Skin epidermis (tissue), 12 donors: Measurements from ENCODE around the gene SLC6A6.

Source experiments
- H3K27ac ChIP-seq, 21 experiments: fragments of 200-600 bp; sonication (generic) in 11 of 21; one replicate each; pipeline ENCODE4 v1.5.0; 2020; ENCODE audit warnings: mild to moderate bottlenecking in 3 of 21, inconsistent platforms in 2 of 21, moderate library complexity in 2 of 21
- H3K4me3 ChIP-seq, 7 experiments: fragments of 200-600 bp; sonication (generic) in 2 of 7; one replicate each; pipeline ENCODE4 v1.5.0; 2020; ENCODE audit warnings: inconsistent platforms in 2 of 7, mild to moderate bottlenecking in 2 of 7, moderate library complexity in 1 of 7

Gene SLC6A6

GRCh38 chr3:14411988-14412387, 9.6 kb downstream of the SLC6A6 start:
- H3K4me3 ChIP-seq, result no peak overlapping the region
- no peak overlapping the region for H3K27ac ChIP-seq

- H3K27ac ChIP-seq, result peak overlapping the region in 2 of 21 experiments; percentile 24 to 26
Measured at GRCh38 chr3:14412831-14413380, 10.5 kb downstream of the SLC6A6 start.

GRCh38 chr3:14413381-14414071, 11.1 kb downstream of the SLC6A6 start:
- H3K27ac ChIP-seq, result peak overlapping the region in 5 of 21 experiments; percentile 3 to 51 (median 37)
- no peak overlapping the region for H3K4me3 ChIP-seq

More at GRCh38 chr3:14412831-14413380, 10.5 kb downstream of the SLC6A6 start:
- no peak overlapping the region for H3K4me3 ChIP-seq

DNA sequence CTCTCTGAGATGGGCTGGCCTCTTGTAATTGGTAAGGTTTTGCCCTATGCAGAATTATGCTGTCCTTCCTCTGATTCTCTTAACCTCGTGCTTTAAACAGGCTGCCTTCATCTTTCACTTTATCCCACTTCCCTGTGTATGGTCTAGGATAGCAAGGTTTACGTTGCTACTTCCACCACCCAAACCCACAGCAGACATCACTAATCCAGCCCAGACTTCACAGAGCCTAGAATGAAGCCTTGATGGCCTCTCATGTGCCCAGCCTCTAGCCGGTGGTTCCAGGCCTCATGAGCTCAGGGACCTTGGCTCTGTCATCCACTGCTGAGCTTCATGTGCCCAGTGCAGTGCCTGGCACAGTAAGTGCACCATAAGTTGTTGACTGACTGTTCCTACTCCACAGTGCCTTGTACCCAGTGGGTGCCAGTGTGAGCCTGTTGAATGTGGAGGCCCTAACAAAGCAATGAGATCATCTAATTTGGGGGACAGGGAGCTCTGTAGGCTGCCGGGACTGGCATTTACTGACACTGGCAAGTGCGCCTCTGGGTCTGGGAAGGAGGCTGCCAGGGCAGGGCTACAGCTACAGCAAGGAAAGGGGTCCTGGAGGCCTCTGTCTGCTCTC, 12.5 kb downstream of the SLC6A6 start:
- H3K27ac ChIP-seq, result peak overlapping the region in 7 of 21 experiments; percentile 44 to 77 (median 47)

GRCh38 chr3:14415501-14415900, 13.1 kb downstream of the SLC6A6 start:
- H3K4me3 ChIP-seq, result no peak overlapping the region
- H3K27ac ChIP-seq, result peak overlapping the region in 8 of 21 experiments; percentile 8 to 77 (median 47)

More for the DNA sequence above, 12.5 kb downstream of the SLC6A6 start:
- no peak overlapping the region for H3K4me3 ChIP-seq

DNA sequence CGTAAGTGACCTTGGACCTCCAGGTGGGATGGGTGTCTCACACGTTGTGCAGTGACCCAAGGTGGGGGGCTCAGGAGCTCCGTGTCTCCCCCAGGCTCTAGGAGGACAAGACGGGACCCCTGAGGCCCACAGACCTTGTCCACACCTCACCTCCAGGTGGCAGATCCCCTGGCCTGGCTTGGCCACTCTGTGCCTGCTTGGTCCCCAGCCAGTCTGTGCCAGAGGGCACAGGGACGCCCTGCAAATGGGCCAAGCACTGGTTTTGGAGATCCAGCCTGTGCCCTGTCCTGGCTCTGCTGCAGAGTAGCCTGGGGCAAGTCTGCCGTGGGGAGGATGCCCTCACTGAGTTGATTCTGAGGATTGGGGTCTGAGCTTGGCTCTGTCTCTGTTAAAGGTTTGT, 14.0 kb downstream of the SLC6A6 start:
- H3K4me3 ChIP-seq, result no peak overlapping the region
- no peak overlapping the region for H3K27ac ChIP-seq

- no peak overlapping the region for H3K4me3 ChIP-seq
- peak overlapping the region in 6 of 21 experiments; percentile 1 to 62 (median 30) for H3K27ac ChIP-seq
Measured at GRCh38 chr3:14418296-14419250, 16.2 kb downstream of the SLC6A6 start.

GRCh38 chr3:14422016-14422963, 19.9 kb downstream of the SLC6A6 start:
- H3K27ac ChIP-seq, result peak overlapping the region in 3 of 21 experiments; percentile 60 to 99 (median 88)
- no peak overlapping the region for H3K4me3 ChIP-seq

- H3K4me3 ChIP-seq, result no peak overlapping the region
- H3K27ac ChIP-seq, result peak overlapping the region in 9 of 21 experiments; percentile 8 to 99 (median 46)
Measured at GRCh38 chr3:14423197-14423743, 20.9 kb downstream of the SLC6A6 start.

DNA sequence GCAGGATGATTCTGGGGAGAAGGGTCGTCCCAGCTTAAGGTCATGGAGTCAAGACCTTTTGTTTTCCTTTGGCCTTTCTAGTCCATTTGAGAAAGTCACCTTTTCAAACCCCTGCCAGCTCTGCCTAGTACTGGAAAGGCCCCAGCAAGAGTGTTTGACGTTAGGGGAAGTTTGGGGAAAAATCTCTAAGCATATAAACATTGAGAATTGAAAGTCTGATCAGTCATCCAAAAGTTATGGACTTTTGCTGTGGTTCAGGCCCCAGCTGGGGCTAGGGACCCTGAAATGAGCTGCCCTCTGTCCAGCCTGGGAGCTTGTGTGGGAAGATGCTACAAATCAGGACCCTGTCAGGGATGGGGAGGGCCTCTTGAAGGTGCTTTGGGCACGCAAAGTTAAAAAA, 21.6 kb downstream of the SLC6A6 start:
- Histone ChIP-seq H3K4me3 (no peak overlapping the region), H3K27ac (peak overlapping the region in 13 of 21 experiments; percentile 32 to 99 (median 46))

- H3K27ac ChIP-seq, result peak overlapping the region in 13 of 21 experiments; percentile 24 to 99 (median 47)
- H3K4me3 ChIP-seq, result no peak overlapping the region
Measured at GRCh38 chr3:14424711-14425580, 22.5 kb downstream of the SLC6A6 start.

- Histone ChIP-seq H3K4me3 (no peak overlapping the region), H3K27ac (peak overlapping the region in 14 of 21 experiments; percentile 11 to 99 (median 44))
Measured at GRCh38 chr3:14425581-14426304, 23.3 kb downstream of the SLC6A6 start.

DNA sequence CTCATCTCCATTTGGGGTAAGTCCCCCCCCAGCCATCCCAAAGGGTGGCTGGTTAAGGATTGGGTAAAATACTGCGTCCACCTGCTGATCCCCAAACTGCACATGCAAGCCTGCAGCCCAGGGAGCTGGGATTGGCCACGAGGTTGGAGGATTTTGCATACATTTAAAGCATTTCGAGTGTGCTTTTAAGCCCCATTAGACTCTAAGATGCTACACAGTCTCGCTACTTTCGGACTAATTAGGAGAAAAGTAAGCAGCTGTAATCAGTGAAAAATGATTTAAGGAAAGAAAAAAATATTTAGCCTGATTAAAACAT, 23.9 kb downstream of the SLC6A6 start:
- H3K4me3 ChIP-seq, result no peak overlapping the region
- peak overlapping the region in 8 of 21 experiments; percentile 11 to 99 (median 54) for H3K27ac ChIP-seq

- Histone ChIP-seq H3K4me3 (no peak overlapping the region), H3K27ac (peak overlapping the region in 18 of 21 experiments; percentile 7 to 99 (median 69))
Measured at GRCh38 chr3:14428087-14429033, 26.0 kb downstream of the SLC6A6 start.

DNA sequence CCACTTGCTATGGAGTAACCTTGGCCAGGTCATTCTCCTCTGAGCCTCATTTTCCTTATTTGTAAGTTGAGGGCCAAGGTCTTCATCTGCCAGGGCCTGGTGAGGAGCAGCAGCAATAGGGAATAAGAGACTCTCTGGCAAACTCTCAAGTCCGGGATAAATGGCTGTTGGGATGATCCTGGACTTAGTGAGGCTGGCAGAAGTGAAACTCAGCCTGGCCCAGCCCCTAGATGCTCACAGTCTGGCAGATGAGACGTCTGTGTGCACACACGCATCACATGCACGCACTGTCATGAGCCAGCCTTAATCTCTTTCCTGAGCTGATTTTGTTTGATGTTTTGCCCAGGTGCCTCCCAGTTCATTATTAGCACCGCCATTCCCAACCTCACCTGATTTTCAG, 26.8 kb downstream of the SLC6A6 start:
- Histone ChIP-seq H3K4me3 (no peak overlapping the region), H3K27ac (peak overlapping the region in 19 of 21 experiments; percentile 7 to 99 (median 71))

DNA sequence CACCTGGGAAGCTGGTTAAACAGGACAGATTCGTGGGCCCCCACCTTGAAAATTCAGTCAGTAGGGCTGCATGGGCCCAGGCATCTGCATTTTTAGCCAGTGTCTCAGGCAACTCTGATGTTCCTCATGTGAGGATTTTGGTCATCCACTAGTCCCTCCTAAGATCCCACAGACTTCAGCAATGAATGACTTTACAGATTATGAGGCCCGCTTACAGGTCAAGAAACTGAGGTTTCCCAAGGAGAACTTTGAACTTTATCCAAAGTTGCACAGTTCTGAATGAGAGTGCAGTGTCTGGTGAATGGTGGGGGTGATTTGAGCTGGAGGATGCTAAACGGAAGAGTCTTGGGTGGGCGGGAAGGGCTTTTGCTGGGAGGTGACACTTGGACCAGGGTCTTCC, 27.2 kb downstream of the SLC6A6 start:
- Histone ChIP-seq H3K4me3 (no peak overlapping the region), H3K27ac (peak overlapping the region in 16 of 21 experiments; percentile 24 to 99 (median 88))
